Stomach (tissue), 4 donors: Measurements from ENCODE around the gene FOXJ3.

Experiments
- CTCF ChIP-seq, 7 experiments: fragments of 450-650 bp in 4 of 7; fragments of 200-600 bp in 3 of 7; sonication (generic) in 3 of 7; IDR thresholded peaks; one replicate each; pipeline ENCODE4 v1.5.1; 2016 to 2019; ENCODE audit warnings: antibody characterized with exemption in 7 of 7, control low read depth in 2 of 7, mild to moderate bottlenecking in 1 of 7
- EP300 ChIP-seq: sonication (generic); formaldehyde crosslinking; IDR thresholded peaks from one replicate; pipeline ENCODE4 v1.6.1; 2017; ENCODE audit warnings: antibody characterized with exemption
- POLR2A ChIP-seq, 4 donors: fragments of 450-650 bp; IDR thresholded peaks; one replicate each; pipeline ENCODE4 v1.6.1; 2016; ENCODE audit warnings: antibody characterized with exemption in 4 of 4, control low read depth in 2 of 4, mild to moderate bottlenecking in 1 of 4, moderate library complexity in 1 of 4
- POLR2AphosphoS5 ChIP-seq, 3 donors: sonication (generic); formaldehyde crosslinking; IDR thresholded peaks; one replicate each; pipeline ENCODE4 v1.6.1; 2016; ENCODE audit warnings: antibody characterized with exemption in 3 of 3

GRCh38 chr1:42146626-42147320 is 188.3 kb downstream of the FOXJ3 start:
- TF ChIP-seq CTCF (IDR thresholded peaks at IDR 0.05) (peak; percentile 16 to 98 (median 83)), EP300 (no peak), POLR2AphosphoS5 (IDR thresholded peaks at IDR 0.05) (peak in 1 of 3 donors; percentile 71), POLR2A (IDR thresholded peaks at IDR 0.05) (no peak)
